Keratinocyte (primary cell): ENCODE measurements around the gene MICAL2.

ENCODE experiments used
- CTCF ChIP-seq, 3 experiments: IDR thresholded peaks in 1 of 3; conservative IDR thresholded peaks in 1 of 3; optimal IDR thresholded peaks in 1 of 3; 2 replicates in 2 of 3; 3 replicates in 1 of 3; pipeline versions ENCODE3 to v1.5.1; 2011; ENCODE audit warnings: low read length in 3 of 3, mild to moderate bottlenecking in 3 of 3, moderate library complexity in 2 of 3, control low read depth in 1 of 3, inconsistent platforms in 1 of 3; ENCODE audit not compliant: insufficient read depth in 2 of 3; ENCODE audit errors: extremely low read depth in 1 of 3
- EZH2 ChIP-seq: IDR thresholded peaks from one replicate; pipeline ENCODE4 v1.6.1; 2012; ENCODE audit warnings: inconsistent platforms, mild to moderate bottlenecking, low read length, moderate library complexity

GRCh38 chr11:12177739-12178338, 67.4 kb downstream of the MICAL2 start:
- no peak for TF ChIP-seq CTCF (optimal IDR thresholded peaks at IDR 0.05 in 1 of 3, IDR thresholded peaks at IDR 0.05 in 1 of 3, conservative IDR thresholded peaks at IDR 0.05 in 1 of 3; ENCODE audit: extremely low read depth in 1 of 3, insufficient read depth in 2 of 3, low read length in 3 of 3)
- no peak for TF ChIP-seq EZH2
